ENCODE data around the gene ALG6. TPM values are rescaled to one million over a fixed set of nuclear protein-coding genes. Genes with fewer than 3 reads are reported as not detected.
"Not testable (repeated sequence)": the region's sequence is repeated elsewhere in the genome, so short reads cannot be mapped to it uniquely, and the experiment has no call there.

ALG6 gene
- total RNA-seq, 1 donor from 2014 or later = 8.2 TPM

DNA sequence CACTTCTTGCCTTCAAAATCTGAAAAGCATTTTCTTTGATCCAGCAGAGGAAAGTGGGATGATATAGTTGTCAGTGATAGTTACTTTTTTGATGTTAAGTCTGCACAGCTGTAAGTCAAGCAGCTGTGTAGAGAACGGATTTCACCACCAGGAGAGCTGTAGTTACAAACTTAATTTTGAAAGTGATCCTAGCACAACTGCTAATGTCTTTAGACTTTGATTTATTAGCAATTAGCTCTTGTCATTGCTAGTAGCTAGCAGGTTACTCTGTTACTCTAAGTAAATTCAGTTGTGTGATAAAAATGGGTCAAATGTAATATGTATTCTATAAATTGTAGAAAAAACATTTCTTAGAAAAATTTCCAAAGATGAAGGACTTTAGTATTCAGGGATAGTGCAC is 46.0 kb downstream of the ALG6 start:
- DNase-seq (ENCODE audit: low spot score) = no peak

- DNase-seq (ENCODE audit: low spot score) = no peak
These were observed 47.4 kb downstream of the ALG6 start for GRCh38 chr1:63414691-63415365.

DNA sequence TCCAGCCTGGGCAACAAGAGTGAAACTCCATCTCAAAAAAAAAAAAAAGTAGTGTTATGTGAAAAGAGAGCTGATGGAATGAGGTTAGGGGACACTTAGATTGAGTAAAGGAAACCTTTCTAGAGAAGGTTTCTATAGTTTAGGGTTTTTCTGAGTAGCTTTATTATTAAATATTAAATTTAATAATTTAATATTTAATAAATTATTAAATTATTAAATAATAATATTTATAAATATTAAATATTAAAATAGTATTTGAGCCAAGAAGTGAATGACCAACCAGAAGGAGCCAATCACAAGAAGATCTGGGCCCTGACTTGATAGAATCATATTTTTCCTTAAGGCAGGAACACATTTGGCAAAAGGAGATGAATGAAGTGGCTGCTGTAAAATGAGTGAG is 50.7 kb downstream of the ALG6 start:
- DNase-seq (ENCODE audit: low spot score) = no peak

GRCh38 chr1:63420746-63421145 is 53.3 kb downstream of the ALG6 start:
- DNase-seq (ENCODE audit: low spot score) = not testable (repeated sequence)

DNA sequence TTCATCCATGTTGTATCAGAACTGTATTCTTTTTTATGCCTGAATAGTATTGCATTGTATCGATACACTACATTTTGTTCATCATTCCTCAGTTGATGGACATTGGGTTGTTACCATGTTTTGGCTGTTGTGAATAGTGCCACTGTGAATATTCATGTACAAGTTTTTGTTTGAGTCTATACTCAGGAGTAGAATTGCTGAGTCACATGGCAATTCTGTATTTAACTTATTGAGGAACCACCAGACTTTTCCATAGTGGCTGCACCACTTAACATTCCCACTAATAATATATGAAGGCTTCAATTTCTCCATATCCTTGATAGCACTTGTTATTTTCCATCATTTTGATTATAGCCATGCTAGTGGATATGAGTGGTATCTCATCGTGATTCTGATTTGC is 56.2 kb downstream of the ALG6 start:
- no peak for DNase-seq (ENCODE audit: low spot score)

DNA sequence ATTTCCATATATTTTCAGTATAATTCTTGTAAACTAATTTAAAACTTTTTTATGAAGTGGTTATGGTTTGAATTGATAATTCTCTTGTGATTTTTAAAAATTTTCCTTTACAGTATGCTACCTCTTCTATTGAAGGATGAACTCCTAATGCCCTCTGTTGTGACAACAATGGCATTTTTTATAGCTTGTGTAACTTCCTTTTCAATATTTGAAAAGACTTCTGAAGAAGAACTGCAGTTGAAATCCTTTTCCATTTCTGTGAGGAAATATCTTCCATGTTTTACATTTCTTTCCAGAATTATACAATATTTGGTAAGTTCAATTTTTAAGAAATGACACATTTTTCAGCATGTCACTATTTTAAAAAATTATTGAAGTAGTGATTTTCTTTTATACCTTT is 61.4 kb downstream of the ALG6 start:
- DNase-seq (ENCODE audit: low spot score) = no peak

GRCh38 chr1:63429281-63429680 is 61.9 kb downstream of the ALG6 start:
- DNase-seq (ENCODE audit: low spot score) = no peak

- no peak for DNase-seq (ENCODE audit: low spot score)
These were observed 67.7 kb downstream of the ALG6 start for GRCh38 chr1:63435161-63435560.

GRCh38 chr1:63442141-63442475 is 74.7 kb downstream of the ALG6 start:
- DNase-seq (ENCODE audit: low spot score) = no peak

GRCh38 chr1:63448731-63449246 is 81.4 kb downstream of the ALG6 start:
- DNase-seq (ENCODE audit: low spot score) = no peak

- no peak for DNase-seq (ENCODE audit: low spot score)
These were observed 83.0 kb downstream of the ALG6 start for GRCh38 chr1:63450416-63450815.

DNA sequence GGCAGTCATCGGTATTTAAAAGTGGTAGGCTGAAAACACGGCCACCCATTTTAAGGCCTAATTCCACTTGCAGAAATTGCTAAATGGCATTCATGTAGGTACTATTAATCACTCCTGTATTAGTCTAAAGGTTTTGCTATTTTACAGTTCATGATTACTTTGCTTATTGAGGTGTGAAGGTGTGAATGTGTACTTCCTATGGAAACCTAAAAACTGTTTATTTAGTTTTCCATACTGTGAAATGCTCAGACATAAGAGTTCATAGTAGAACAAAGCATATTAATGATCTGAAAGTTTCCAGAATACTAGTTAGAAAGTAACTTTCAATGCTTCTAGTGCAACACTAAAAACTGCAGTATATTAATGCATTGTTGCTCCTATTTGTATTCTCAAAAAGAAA is 85.8 kb downstream of the ALG6 start:
- DNase-seq (ENCODE audit: low spot score) = no peak

DNA sequence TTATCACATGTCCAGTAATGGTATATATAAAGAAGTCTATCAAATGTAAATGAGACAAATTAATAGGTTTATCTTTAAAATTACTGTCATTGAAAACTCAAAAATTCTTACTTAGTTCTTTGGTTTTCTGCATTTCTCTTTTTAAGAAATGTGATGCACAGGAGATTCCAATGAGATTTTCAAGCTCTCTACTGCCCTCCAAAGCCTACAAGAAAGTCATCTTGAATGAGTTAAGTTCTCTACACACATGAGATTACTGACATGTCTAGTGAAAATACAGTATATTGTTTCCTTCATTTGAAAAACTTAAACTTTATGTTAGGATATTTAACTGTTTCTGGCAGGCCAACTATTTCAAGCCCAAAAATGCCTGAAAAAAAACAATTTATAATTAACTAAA is 86.8 kb downstream of the ALG6 start:
- no peak for DNase-seq (ENCODE audit: low spot score)

GRCh38 chr1:63458750-63459149 is 91.3 kb downstream of the ALG6 start:
- no peak for DNase-seq (ENCODE audit: low spot score)

DNA sequence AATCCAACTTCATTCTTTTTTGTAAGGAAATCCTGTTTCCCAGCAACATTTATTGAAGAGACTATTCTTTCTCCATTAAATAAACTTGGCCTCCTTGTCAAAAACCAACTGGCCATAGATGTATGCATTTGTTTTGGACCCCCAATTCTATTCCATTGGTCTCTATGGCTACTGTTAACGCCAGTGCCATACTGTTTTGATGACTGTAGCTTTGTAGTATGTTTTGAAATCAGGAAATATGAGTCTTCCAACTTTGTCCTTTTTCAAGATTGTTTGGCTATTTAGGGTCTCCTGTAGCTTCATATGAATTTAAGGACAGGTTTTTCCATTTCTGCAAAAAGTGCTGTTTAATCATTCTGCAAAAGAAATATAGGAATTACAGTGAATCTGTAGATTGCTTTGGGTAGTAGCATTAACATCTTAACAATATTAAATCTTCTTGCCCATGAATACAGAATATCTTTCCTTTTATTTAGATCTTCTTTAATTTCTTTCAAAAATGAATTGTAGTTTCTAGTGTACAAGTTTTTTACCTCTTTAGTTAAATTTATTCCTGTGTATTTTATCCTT is 94.3 kb downstream of the ALG6 start:
- DNase-seq (ENCODE audit: low spot score) = no peak

DNA sequence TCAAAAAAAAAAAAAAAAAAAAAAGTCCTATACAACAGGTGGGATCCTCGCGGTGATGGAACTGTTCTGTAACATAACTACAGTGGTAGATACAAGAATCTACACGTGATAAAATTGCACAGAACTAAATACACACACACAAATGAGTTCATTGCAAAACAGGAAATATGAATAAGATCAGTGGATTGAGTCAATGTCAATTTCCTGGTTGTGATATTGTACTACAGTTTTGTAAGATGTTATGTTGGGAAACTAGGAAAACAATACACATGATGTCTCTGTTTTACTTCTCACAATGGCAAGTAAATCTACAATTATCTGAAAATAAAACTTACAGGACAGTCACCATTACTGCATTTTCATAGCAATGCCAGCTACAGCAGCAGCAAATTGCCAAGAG is 95.8 kb downstream of the ALG6 start:
- DNase-seq (ENCODE audit: low spot score) = no peak

DNA sequence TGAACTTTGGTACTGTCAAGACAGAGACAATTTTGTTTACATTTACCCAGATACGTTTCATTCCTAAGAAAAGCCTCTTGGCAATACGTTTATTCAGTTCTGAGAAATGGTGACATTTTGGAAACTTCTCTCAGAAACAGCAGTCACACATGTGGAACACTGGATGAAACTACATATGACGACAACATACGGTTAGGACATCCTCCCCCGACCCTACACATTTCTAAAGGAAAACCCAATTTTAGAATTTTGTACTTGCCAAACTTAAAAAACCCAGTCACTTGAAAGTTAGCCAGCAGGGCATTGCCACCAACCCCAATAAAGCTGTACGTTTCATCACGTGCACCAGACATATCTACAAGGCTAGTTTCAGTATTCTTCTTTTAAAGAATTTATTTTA is 98.8 kb downstream of the ALG6 start:
- no peak for DNase-seq (ENCODE audit: low spot score)

GRCh38 chr1:63466759-63467158 is 99.3 kb downstream of the ALG6 start:
- DNase-seq (ENCODE audit: low spot score) = no peak

- not testable (repeated sequence) for DNase-seq (ENCODE audit: low spot score)
These were observed 101.3 kb downstream of the ALG6 start for GRCh38 chr1:63468683-63469082.

- no peak for DNase-seq (ENCODE audit: low spot score)
These were observed 108.3 kb downstream of the ALG6 start for GRCh38 chr1:63475761-63476160.

- DNase-seq (ENCODE audit: low spot score) = no peak
These were observed 112.6 kb downstream of the ALG6 start for GRCh38 chr1:63480057-63480456.

DNA sequence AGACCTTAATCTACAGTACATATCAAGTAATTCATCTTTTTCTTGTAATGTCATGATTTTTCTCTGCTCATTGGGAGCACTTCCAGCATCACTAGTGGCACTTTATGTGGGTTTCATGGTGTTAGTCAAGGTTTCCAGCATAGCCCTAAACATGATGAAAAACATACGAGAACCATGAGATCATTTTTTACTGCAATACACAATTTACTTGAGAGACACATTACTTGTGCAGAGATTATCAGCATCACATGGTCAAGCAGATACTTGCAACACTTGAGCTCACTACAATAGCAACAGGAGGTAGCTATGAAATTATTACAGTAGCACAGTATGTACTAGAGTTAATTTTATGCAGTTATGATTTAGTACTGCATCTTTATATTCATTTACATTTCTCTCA is 119.2 kb downstream of the ALG6 start:
- DNase-seq (ENCODE audit: low spot score) = no peak

- DNase-seq (ENCODE audit: low spot score) = no peak
These were observed 120.1 kb downstream of the ALG6 start for GRCh38 chr1:63487336-63488065.

All from umbilical cord (tissue), 2 donors.